HG02588 (cell line): ENCODE measurements around the gene MTA1.

Source experiments
- ATAC-seq: cut with Tn5 transposase; IDR thresholded peaks from one replicate; pipeline ENCODE4 v1.9.1; 2021; ENCODE audit warnings: mild to moderate bottlenecking, moderate library complexity; ENCODE audit not compliant: unreplicated experiment

MTA1 gene

GRCh38 chr14:105440554-105440900 lies 20.9 kb downstream of the MTA1 start:
- ATAC-seq, result no peak

- ATAC-seq, result no peak
Measured at GRCh38 chr14:105440992-105441391, 21.4 kb downstream of the MTA1 start.

GRCh38 chr14:105442125-105442524 lies 22.5 kb downstream of the MTA1 start:
- ATAC-seq, result no peak

GRCh38 chr14:105442834-105443233 lies 23.2 kb downstream of the MTA1 start:
- no peak for ATAC-seq

GRCh38 chr14:105444859-105445258 lies 25.2 kb downstream of the MTA1 start:
- no peak for ATAC-seq

DNA sequence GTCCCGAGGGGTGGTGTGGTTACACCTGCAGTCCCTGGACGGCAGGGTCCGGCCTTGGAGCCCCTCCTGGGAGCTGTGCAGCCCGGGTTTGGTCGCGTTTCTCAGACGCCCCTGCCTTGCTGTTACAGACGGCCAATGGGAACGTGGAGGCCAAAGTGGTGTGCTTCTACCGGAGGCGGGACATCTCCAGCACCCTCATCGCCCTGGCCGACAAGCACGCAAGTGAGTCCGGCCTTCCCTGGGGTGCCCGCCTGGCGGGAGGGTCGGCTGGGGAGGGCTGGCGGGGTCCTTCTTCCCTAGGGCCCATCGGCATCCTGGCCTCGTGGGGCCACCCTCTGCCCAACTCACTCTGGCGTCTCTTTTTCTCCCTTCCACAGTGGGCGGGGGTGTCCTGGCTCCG lies 25.7 kb downstream of the MTA1 start:
- no peak for ATAC-seq

DNA sequence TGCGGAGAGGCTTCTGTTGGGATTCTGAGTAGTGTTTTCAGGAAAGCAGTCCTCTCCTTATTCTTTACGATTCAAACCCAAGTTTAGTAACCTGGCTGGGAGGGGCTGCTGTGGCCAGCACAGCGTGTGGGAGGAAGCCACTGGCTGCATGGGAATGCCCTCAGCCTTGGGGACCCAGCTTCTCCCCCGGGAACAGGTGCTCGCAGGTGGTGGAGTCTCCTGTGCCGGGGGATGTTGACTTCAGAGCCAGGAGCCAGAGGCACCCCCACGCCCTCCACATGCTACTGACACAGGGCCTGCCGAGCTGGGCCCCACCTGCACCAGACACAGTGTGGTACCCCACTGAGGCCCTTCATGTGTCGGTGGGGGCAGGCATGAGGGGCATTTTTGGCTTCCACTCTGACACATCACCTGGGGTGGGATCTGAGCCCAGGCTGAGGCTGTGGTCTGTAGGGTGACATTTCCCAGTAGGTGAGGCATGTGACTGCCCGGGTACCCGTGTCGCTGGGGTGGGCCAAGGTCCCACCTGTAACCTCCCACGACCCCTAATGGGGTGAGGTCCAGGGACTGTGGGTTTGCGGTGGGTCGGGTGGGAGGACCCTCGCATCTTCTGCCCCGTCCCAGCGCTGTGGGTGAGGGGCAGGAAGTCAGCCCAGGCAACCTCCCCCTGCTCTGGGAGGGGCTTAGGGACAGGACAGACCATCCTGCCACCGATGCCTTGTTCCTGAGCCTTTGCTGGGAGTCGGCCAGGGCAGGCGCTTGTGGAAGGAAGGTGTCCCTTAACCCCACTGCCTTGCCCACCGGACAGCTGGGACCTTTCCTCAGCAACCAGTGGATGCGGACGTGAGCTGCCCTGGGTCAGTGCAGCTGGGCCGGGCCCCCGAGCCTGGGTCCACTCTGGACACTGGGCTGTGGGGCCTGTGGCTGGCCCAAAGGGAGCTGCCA lies 26.5 kb downstream of the MTA1 start:
- no peak for ATAC-seq

- ATAC-seq, result no peak
Measured at GRCh38 chr14:105446971-105447370, 27.3 kb downstream of the MTA1 start.

DNA sequence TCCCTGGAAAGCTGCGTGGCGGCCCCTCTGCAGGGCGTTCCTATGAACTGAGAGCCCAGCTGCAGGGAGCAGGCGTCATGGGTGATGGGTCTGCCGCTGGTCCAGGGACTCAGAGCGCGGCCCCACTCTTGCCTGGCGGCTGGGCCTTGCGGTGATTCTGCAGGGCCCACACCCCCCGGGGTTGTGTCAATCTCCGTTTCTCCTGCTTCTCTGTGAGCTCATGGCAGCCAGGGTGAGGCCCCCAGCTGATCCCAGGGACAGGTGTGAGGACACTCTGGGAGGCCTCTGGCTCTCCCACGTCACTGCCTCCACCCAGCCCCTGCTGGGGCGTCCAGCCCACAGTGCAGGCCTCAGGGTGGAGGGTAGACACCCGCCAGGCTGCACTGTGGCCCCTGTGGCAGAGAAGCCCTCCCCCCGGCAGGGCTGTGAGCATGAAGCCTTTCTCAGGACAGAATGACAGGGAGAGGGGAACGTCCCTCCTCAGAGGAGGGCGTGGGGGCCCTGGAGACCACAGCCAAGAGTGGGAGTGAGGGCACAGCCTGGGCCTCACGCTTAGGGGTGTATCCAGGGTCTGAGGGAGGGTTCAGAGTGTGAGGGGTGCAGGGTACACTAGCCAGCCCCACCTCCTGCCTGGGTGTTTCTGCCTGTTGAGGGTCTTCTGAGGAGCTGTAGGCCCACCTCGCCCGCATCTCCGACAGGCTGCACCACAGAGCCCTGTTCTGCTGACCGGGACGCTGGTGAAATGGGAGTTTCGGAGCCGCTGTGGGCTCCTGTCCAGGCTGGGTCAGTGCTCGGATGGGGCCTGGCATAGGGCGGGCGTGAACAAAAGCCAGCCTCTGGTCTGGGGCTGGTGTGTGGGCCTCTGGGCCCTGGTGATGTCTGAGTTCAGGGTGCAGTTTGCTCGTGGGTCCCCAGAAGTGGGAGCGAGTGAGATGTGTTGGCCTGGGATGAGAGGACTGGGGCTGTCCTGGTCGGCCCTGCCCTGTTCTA lies 28.3 kb downstream of the MTA1 start:
- ATAC-seq, result no peak

DNA sequence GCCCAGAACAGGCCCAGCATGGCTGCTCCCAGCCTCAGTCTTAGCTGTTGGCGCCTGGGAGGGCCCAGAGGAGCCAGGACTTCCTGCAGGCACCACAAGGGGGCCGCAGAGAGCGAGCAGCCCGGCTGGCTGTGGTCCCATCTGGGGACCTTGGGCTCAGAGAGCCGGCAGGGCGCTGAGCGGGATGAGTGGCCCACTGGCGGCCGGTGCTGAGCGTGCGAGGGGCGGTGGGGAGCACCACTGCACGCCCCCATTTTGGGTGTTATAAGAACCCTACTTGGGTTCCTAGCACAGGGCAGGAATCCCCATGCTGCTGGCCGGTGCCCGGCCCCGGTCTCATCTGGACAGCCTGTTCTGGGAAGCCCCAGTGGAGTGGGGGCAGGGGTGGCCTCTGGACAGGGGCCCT lies 29.1 kb downstream of the MTA1 start:
- no peak for ATAC-seq

- no peak for ATAC-seq
Measured at GRCh38 chr14:105449276-105450122, 29.9 kb downstream of the MTA1 start.

DNA sequence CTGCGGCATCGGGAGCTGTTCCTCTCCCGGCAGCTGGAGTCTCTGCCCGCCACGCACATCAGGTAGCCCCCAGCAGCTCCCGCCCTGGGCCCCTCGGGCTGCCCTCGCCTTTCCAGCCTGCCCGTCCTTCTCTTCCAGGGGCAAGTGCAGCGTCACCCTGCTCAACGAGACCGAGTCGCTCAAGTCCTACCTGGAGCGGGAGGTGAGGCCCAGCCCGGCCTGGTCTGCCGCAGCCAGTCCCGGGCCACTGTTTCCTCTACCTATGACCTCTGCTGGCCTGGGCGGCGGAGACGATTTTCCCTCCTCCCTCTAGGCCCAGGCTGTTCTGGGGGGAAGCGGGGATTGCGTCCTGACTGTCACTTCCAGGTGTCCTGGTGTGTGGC lies 30.5 kb downstream of the MTA1 start:
- no peak for ATAC-seq

DNA sequence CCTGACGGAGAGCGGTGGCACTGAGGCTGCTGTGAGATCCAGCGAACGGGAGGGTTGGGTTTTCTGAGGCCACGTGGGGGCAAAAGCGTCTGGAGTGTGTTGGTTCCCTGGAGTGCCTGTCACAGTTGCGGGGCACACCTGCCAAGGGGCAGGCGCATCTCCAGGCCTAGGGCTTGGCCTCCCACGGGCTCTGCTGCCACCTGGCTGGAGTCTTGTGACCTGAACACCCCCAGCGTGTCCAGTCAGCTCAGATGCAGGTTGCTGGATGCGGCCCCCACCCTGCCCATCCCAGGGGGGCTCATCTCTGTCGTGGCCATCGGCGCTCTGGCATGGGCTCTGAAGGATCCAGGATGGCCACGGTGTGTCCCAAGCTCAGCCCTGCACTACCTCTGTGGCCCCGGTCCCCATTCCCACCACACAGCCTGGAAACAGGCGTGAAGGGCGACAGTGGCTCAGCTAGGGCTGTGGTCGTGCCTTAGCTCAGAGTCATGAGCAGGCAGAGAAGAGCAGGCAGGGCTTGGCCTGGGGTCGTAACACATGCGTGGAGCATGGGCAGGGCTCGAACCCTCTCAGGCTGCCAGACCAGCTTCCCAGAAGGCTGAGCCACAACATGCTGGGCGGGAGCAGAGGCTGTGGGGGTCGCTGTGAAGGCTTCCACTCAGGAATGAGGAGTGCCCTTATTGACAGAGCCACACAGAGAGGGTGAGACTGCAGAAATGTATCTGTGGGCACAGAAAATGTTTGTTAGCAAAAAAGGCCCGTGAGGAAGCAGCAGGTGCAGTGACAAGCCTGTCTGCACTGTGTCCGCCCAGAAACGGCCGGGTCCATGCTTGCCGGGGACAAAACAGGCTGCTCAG lies 31.5 kb downstream of the MTA1 start:
- no peak for ATAC-seq

GRCh38 chr14:105452963-105453362 lies 33.3 kb downstream of the MTA1 start:
- no peak for ATAC-seq

- ATAC-seq, result no peak
Measured at GRCh38 chr14:105453847-105454246, 34.2 kb downstream of the MTA1 start.

DNA sequence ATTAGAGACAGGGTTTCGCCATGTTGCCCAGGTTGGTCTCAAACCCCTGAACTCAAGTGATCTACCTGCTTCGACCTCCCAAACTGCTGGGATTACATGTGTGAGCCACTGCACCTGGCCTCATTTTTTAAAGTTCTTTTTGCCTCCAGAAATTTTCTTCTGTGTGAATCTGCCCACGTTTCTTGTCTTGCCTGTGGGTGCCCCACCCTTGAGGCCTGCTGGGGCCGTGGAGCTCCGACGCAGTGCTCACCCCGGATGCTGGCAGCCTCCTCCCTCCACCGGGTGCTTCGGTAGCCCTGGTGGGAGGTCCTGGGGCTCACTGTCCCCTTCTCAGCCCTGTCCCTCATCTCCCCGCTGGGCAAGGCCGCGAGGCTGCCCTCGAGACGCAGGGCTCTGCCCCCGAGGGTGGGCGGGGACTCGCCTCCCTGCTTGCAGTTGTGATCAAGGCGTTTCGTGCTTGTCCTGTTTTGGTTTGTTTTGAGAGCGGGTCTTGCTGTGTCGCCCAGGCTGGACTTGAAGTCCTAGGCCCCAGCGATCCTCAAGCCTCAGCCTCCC lies 35.5 kb downstream of the MTA1 start:
- no peak for ATAC-seq

DNA sequence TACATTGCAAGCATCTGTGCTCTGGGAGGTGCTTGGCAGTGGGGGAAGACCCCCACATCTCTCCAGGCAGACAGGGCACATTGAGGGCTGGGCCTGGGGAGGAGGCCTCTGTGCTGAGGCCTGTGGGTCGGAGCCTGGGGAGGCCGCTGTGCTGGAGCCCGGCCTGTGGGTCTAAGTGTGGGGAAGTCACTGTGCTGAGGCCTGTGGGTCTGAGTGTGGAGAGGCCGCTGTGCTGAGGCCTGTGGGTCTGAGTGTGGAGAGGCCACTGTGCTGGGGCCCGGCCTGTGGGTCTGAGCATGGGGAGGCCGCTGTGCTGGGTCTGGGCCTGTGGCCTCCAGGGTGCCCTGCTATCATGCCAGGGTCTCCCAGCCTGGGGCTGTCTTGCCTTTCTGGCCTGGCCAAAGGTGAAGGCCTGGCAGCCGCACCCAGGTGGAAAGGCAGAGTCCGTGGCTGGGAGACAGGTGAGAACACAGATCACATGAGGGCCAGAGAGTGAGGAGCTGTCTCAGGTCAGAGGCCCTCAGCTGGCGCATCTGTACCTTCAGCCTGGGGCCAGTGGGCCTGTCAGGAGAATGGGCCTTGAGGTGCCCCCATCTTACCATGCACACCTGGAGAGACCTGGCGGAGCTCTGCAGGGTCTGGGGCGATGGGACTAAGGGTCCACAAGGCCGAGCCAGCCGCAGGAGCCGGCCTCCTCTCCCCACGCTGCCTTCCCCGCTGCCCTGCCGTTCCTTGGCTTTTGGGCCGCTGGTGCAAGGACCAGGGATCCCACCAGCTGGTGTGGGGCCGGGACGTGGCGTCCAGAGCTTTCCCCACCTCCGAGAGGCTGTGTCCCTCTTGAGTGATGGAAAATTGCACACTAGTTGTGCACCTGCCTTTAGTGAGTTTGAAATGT lies 36.4 kb downstream of the MTA1 start:
- ATAC-seq, result no peak

- no peak for ATAC-seq
Measured at GRCh38 chr14:105456736-105457617, 37.4 kb downstream of the MTA1 start.
